ENCODE results near the gene TCP11.

TCP11 gene

DNA sequence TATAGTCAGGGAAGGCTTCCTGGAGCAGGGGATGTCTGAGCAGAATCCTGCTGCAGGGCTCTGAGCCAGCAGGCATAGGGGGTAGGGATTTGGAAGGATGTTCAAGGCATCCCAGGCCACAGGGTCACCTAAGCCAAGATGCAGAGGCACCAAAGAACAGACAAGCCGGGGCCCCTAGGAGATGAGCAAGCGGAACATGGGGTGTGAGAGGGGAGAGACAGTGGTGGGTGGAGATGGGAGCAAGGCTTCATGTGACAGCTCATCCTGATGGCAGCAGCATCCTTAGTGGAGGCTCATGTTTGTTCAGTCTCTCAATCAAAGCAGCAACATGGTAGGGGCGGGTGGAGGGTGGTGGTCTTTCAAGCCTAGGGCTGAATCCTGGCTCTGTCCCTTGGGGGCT, 29.8 kb upstream of the TCP11 start:
- no peak for DNase-seq

DNA sequence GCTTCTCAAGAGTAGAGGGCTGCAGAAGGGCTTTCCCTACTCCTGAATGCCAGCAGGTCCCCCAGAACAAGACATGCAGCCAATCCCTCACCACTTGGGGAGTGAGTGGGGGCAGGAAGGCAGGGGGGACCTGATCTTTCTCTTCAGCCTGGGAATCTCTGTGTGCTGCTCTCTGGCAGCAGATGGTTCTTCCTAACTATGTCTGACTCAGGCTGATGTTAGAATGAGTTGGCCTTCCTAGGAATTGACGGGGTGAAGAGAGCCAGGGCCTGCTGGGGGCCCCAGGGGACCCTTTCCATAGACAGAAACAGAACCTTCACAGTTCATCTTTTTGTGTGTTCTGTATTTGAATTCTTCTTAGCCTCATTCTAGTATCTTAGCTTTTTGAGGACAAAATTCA, 29.0 kb upstream of the TCP11 start:
- no peak for DNase-seq

DNA sequence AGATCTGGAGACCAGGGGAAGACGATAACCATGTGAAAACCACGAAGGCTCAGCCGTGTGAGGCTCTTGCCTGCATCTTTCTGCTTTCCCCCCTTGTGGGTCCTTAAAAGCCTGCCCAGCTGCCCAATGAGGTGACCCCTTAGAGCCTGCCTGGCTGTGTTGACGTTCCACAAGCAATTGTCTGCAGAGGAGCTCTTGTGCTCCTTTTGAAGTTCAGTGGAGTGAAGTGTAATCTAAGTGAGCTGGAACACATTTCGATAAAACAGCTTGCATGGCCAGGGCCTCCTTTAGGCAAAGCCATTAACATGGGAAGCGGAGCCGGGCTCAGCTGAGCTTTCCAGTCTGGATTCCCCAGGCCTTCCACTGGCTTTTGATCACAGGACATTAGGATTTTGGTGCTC, 27.3 kb upstream of the TCP11 start:
- no peak for DNase-seq

DNA sequence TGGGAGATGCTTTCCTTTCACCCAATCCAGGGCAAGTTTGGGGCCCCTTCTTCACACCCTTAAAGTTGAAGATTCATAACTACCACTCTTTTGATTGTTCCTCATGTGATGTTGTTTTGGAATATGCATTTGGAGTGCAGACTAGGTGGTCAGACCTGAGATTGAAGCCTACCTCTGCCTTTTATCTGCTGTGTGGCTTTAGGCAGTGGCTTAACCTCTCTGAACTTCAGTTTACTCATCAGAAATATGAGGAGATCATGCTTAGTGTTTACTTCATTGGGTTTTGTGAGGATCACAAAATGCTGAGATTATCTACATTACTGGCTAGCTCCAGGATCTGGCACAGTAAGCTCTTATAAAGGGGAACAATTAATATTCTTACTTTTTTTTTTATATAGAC, 26.4 kb upstream of the TCP11 start:
- no peak for DNase-seq

DNA sequence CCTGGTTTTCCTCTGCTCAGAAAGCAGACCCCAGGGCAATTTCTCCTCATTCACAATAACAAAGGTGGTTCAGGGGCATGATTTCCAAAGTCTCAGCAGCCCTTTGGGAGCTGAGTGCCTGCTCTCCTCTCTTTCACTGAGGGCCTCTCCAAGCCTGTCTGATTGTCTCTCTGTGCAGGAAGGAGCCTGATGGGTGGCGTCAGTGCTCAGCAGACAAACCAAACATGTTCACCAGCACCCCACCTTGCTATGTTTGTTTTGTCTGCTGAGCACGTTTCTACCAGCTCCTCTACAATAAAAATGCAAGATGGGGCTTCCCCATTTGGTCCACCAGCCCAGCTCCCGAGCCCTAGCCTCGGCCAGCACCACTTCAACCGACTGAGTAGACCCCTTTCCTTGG, 25.4 kb upstream of the TCP11 start:
- no peak for DNase-seq

DNA sequence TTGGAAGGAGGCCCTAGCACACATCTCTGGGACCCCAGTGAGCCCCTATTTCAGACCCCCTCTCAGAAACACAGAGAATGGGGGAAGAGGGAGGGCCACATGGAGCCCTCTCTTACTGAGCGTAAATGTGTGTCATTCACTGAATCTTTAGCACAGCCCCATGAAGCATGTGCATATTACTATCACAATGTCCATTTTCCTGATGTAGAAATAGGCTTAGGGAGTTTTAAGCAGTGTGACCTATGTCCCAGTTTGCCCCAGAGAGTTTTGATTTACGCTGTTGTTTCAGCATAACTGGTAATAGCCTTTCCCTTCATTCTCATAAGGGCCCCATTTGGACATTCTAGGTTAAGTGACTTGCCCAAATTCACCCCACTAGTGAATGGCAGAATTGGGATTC, 25.0 kb upstream of the TCP11 start:
- no peak for DNase-seq

DNA sequence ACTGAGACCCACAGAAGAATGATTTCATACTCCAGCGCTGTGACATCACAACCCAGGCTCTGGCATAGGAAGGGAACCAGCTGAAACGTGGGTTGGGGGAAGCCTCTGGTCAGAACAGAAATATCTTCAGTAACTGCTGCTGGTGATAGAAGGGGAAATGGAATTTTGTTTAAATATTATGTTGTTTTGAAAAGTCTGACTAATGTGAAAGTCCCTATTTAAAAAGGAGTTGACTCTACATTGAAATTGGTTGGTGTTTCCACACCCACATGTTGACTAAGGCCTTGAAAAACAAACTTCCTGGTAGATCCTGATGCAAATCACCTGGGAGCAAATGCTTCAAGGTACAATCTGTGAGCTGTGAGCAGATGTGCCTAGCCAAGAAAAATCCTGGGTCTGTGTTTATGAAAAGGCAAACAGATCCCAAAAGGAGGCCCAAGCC, 24.5 kb upstream of the TCP11 start:
- peak; percentile 68 to 75 for DNase-seq

DNA sequence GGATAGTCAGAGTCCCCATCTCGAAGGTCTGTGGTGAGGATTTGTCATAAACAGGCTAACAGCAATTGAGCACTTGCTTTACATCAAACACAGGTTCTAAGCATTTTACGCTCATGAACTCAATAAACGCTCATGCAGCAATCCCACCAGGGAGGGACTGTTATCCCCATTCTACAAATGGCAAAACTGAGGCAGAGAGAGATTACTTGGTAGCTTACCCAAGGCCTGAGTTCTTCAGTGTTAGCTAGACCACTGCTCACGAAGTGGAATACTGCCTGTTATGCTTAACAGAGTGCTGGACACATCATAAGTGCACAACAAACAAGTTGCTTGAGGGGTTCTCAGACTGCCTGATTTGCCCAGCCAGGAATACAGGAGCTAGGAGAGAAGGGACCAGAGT, 23.7 kb upstream of the TCP11 start:
- DNase-seq: no peak

DNA sequence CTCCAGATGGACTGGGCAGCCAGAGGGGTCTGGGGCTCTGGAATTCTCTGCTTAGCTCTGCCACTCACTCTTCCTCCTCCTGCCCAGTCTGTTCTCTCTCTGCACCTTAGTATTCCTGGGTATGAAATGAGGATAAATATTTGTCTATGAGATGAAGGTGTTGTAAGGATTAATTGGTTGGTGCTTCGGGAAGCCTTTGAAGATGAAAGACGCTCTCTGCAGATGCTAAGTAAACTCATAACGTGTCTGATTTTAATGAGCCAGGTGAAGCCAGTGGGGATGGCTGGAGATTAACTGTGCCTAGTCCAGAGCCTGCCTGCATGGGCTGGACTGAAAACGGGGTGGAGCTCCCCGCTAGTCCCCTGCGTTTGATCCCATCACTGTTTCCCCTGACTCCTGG, 23.1 kb upstream of the TCP11 start:
- DNase-seq: no peak

DNA sequence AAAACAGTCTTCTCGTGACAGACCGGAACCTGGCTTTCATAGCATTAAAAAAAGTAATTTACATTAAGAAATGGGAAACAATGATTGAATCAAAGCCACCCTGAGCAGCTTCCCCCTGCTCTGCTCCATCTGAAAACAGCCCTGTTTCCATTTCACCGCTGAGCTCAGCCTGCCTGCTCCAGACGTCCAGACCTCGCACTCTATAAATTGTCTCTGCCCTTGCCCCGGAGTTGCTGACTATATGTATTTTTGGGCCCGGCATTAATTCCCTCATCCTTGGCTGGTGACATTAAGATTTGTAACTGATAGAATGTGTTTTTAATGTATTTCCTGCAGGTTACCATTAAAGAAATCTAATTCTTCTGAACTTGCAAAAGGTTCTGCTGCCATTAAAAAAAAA, 22.7 kb upstream of the TCP11 start:
- no peak for DNase-seq

DNA sequence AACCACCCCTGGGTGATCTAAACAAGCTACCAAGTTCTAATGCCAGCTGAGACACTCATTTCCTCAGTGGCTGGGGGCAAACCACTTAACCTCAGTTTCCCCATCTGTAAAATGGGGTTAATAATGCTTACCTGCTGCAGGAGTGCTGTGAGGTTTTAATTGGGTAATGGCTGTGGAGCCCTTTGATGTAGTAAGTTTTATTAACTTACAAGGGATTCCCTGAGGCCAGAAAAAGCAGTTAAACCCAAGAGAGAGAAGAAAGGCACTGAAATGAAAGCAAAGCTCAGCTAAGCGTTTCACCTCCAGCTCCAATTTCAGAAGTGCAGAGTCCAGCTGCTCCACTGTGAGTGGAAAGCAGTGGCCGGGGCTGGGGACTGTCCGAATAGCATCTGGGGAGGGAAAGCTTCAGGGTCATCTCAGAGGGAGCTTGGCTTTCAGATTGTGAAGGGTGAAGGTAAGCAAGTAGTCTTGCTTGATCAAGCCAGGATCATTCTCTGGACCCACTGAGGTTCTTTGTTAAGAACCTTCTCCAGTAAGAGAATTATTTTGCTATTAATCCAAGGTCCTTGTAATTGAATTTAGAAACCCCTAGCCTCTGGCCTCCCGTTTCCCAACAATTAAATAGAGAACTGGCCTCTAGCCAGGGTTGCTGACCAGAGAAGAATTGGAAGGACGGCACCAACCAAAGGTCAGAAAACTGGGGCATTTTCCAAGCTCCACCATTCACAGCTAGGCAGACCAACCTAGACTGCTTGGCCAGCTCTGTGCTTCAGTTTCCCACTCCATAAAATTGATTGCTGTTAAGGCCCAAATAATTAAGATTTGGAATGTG, 20.9 kb upstream of the TCP11 start:
- no peak for DNase-seq

DNA sequence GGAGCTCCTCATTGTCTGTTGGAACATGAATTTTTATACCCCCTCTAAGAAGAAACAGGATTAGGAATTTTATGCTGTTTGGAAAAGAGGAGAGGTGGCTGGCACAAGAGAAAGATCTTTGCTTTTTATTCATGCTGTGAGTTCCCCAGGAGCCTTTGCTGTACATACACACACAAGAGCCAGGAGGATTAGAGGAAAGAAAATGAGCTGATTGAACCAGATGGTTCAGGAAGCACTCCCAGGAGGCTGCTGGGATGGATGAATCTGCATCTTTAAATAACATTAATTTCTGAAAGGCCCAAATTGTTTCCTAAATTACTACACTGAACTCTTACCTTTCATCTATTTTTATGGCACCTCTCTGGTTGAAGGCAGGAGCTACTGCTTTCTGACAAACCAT, 20.1 kb upstream of the TCP11 start:
- DNase-seq: no peak

DNA sequence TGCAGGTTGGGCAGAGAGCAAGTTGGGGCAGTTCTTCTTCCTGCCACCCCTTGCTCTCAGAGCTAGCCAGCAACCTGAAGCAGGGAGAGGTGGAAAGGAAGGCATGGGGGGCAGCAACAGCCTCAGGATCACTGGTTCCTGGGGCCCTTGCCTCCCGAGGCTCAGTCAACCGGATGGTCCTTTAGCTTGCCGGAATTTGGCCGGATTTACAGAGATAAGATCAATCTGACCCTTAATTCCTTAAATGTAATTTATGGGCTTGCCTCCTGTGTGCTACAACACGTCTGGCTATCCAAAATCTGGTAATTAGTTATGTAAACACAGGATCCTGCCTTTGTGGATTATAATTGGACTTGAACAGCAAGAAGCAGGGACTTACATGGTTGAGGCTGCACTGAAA, 19.5 kb upstream of the TCP11 start:
- DNase-seq: no peak

DNA sequence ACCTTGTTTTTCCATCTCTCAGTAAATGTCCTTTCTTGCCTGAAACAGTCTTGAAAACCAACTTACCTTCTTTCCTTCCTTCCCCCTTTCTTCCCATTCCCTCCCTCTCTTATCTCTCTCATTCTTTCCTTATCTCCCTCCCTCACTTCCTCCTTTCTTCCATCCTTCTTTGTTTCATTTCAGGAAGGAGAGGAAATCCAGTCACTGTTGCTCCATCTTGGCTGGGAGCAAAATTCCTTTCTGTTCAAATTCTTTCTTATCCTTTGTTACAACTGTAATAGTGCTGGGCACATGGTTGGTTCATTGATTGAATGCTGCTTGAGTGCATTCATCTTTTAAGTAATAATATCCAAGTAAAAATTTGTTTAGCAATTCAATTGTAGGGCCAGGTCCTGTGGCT, 17.4 kb upstream of the TCP11 start:
- DNase-seq: no peak

DNA sequence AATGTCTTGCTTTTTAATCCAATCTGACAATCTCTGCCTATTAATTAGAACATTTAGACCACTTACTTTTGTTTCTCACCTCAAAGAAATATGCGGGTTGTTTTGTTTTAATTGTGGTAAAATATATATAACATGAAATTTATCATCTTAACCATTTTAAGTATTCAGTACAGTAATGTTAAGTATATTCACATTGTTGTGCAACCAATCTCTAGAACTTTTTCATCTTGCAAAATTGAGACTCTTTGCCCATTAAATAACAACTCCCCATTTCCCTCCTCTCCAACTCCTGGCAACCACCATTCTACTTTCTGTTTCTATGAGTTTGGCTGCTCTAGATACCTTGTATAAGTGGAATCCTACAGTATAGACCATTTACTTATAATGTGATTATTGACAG, 13.8 kb upstream of the TCP11 start:
- no peak for DNase-seq

DNA sequence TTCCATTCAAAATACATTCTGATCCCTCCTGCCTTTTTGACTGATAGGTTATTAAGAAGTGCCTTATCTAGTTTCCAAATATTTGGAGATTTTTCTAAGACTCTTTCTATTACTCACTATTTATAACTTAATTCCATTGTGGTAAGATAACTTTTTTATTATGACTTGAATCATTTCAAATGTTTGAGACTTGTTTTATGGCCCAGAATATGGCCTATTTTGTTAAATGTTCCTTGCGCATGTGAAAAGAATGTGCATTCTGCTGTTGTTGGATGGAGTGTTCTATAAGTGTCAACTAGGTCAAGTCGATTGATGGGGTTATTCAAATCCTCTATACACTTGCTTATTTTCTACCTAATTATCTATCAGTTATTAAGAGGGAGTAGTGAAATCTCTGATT, 13.1 kb upstream of the TCP11 start:
- DNase-seq: no peak

DNA sequence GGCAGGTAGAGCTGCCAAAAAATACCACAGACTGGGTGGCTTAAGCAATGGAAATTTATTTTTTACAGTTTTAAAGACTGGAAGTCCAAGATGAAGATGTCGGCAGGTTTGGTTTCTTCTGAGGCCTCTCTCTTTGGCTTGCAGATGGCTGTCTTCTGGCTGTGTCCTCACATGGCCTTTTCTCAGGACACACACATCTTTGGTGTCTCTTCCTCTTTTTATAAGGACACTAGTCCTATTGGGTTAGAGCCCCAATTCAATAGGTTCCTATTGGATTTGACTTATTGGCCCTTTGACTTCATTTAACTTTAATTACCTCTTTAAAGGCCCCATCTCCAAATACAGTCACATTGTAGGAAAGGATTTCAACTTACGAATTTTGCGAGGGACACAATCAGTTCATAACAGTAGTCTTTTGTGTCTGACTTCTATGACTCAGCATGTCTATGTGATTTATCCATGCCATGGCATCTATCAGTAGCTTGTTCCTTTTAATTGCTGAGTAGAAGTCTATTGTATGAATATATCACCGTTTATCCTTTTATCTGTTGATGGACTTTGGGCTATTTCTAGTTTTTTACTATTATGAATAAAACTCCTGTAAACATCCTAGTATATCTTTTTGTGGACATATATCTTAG, 11.0 kb upstream of the TCP11 start:
- no peak for DNase-seq

DNA sequence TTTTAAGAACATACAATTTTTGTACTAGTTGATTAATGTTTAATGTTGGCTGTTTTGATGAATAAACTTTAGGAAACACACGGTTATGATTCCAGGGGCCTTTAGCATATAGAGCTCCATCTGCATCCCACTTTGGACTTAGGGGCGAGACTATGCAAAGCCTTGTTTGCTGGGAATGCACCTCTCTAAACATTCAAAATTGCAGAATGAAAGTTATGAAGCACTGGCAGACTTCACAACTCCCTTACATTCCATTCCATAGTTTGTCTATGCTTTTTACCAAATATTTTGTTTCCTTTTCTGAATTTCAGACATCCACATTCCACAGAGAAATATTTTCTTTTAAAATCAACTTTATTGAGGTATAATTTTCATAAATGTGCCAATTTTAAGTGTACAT, 10.3 kb upstream of the TCP11 start:
- no peak for DNase-seq

DNA sequence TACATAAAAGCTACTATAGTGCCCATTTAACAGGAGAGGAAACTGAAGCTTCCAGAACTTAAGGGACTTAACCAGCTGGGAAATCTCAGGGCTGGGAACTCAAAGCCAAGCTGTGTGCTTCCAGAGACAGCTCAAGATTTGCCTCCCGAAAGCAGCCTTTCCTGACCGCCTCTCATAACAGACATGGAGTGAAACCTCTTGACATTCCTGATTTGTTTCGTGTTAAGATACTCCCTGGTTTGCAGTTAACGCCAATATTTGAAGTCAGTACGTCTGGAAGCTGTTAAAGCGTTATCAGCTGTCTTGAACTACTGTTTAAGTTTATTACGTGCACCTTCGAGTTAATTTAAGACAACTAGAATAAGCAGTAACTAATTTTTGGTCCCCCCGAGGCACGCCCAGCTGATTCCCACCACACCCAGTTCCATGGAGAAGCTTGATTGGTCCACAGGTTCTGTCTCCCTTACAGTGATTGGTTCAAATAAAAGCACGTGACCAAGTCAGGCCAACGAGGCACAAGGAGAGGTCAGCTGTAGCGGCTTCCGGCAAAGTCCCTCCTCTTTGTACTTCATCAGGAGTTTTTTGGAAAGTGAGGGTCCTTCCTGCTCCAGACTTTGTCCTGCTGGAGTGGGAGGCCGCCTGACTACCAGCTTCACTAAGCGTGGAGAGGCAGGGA, 8.9 kb upstream of the TCP11 start:
- DNase-seq: no peak

DNA sequence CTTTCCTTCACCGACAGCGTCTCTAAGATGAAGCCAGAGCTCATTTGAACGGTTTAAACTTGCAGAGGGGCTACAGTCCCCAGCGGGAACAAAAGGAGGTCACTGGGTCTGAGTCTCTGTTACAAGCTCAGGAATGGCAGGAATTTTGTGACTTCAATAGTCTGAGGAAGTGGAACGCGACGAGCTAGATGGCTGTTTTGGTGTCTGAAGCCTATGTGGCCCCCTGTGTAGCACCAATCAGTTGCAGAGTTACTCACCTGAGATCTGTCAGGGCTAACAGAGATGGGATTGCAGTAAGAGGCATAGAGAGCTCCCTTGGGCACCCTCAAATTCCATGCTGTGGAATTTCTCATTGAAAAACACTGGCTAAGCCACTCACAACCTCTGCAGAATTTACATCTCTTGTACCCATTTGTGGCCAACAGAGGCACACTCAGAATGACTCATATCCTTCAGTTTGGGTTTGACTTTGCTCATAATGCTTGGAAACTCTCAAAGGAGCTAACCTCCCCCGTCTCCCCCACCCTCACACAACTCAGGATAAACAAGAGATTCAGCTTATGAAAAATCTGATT, 7.1 kb upstream of the TCP11 start:
- no peak for DNase-seq

DNA sequence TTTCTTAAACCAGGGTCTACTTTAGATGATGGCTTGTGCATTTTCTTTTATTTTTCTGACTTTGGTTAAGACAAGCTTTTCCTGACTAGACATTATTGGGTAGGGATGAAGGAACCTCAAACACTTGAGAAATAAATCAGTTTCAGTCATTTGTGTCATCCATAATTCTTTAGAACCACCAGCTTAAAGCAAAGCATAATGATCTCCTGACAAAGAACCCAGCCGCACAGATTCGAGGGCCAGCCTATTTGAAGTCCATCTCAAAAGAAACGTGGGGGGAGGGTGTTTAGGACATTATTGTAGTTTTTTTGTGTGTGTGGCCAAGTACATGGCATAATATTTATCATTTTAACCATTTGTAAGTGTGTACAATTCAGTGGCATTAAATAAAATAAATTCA, 6.3 kb upstream of the TCP11 start:
- no peak for DNase-seq

DNA sequence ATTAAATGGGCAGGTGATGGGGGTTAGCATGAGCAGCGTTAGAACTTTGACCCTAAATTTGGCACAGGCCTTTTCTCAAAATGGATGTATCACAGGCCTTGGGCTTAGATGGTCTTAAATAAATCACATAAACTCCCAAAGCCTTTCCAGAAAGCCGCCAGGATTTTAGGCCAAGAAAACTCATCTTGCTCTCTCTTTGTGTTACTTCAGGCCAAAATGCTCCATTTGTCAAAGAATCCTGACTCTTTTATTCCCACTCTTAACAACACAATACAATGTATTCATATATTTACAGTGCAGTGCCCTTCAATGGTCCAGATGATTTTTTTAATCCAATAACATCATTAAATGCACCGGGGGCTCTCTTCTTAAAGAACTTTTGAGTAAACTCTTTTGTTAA, 5.9 kb upstream of the TCP11 start:
- DNase-seq: no peak

DNA sequence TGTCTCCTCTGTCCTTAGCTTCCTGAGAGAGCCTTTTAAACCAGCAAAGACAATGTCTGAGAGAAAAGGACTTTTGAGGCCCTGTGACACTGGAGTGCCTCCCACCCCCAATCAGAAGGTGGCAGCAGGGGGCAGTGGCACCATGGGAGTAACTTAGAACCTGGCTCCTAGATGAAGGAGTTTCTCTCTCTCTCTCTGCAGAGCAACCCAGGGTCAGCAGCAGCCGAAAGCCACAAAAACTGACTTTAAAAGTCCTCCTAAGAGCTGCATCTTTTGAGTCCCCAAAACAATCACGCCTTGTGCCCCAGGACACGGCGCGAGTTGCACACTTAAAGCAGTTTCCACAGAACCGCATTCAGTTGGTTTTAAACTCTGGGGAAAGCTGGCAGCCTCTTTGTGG, 5.3 kb upstream of the TCP11 start:
- peak; percentile 6 to 56 for DNase-seq

DNA sequence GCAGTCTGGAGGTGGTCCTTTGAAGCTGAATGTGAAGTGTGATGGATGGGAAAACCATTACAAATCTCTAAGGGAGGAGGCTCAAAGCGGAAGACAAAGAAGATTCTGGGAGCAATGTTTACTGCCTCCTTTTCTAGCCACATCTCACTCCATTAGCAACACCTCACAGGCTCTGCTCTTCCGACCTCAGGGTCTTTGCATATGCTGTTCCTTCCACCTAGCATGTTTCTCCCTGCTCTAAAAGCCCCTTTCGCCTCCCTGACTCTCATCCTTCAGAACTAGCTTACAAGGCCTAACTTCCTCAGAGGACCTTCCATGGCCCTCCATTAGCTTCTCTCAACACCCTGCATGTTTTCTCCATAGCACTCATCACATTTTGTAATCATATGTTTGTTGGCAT, 4.6 kb upstream of the TCP11 start:
- no peak for DNase-seq

Data from NCI-H526 (cell line).